Panc1 (cell line): Measurements from ENCODE around the gene SLC17A2.

Source experiments
- CTCF ChIP-seq: fragments of 450-650 bp; IDR thresholded peaks from 2 replicates; pipeline ENCODE4 v1.5.1; 2017; ENCODE audit warnings: mild to moderate bottlenecking
- POLR2AphosphoS5 ChIP-seq: IDR thresholded peaks from 2 replicates; pipeline ENCODE4 v1.6.1; 2012; ENCODE audit warnings: mild to moderate bottlenecking, low read depth, low read length, moderate library complexity
- TCF7L2 ChIP-seq: IDR thresholded peaks from 2 replicates; pipeline ENCODE4 v1.6.1; 2011; ENCODE audit warnings: mild to moderate bottlenecking, low read depth, low read length, inconsistent platforms

GRCh38 chr6:25874118-25874517, 56.4 kb downstream of the SLC17A2 start, which contains the start of gene SLC17A3:
- no peak for TF ChIP-seq CTCF
- no peak for TF ChIP-seq POLR2AphosphoS5
- no peak for TF ChIP-seq TCF7L2
